Osteoblast (primary cell): ENCODE results near the gene DIP2B. TPM values are rescaled to one million over a fixed set of nuclear protein-coding genes. Genes with fewer than 3 reads are reported as not detected.
A peak's percentile ranks its signal among the peaks of the same experiment; 100 is the strongest.
"Not testable (repeated sequence)": the region's sequence is repeated elsewhere in the genome, so short reads cannot be mapped to it uniquely, and the experiment has no call there.

Experiments
- DNase-seq: peaks from one replicate; pipeline ENCODE4 v3.0.0; 2011; ENCODE audit warnings: low spot score, mixed read lengths; ENCODE audit not compliant: insufficient read length; ENCODE audit errors: missing footprints
- H2AFZ ChIP-seq: 2 replicates; pipeline ENCODE4 v1.6.0; 2011; ENCODE audit warnings: mild to moderate bottlenecking, low read length
- H3K27ac ChIP-seq: 2 replicates; pipeline ENCODE4 v1.5.1; 2011; ENCODE audit warnings: mild to moderate bottlenecking, low read depth, low read length, moderate library complexity
- H3K27me3 ChIP-seq: 2 replicates; pipeline ENCODE4 v1.6.0; 2012; ENCODE audit warnings: mild to moderate bottlenecking, control low read depth, inconsistent platforms, low read length, moderate library complexity; ENCODE audit not compliant: insufficient read depth
- H3K36me3 ChIP-seq: 2 replicates; pipeline ENCODE4 v1.5.1; 2011; ENCODE audit warnings: mild to moderate bottlenecking, low read length, control low read depth, moderate library complexity; ENCODE audit not compliant: insufficient read depth
- H3K4me1 ChIP-seq: 2 replicates; pipeline ENCODE4 v1.5.1; 2011; ENCODE audit warnings: mild to moderate bottlenecking, low read length, control low read depth, moderate library complexity; ENCODE audit not compliant: insufficient read depth
- H3K4me2 ChIP-seq: 2 replicates; pipeline ENCODE4 v1.6.0; 2011; ENCODE audit warnings: mild to moderate bottlenecking, low read length; ENCODE audit not compliant: insufficient read depth
- H3K4me3 ChIP-seq: fragments of 200-600 bp; sonication (generic); 3 replicates; pipeline ENCODE4 v1.5.1; 2012; ENCODE audit warnings: mild to moderate bottlenecking, low read length, inconsistent platforms; ENCODE audit not compliant: insufficient read depth
- H3K79me2 ChIP-seq: 2 replicates; pipeline ENCODE4 v1.6.0; 2012; ENCODE audit warnings: mild to moderate bottlenecking, low read length, control low read depth, inconsistent platforms; ENCODE audit not compliant: insufficient read depth
- H3K9me3 ChIP-seq: 2 replicates; pipeline ENCODE4 v1.5.1; 2011; ENCODE audit warnings: low read depth, low read length, control low read depth
- H4K20me1 ChIP-seq: 2 replicates; pipeline ENCODE4 v1.6.0; 2012; ENCODE audit warnings: mild to moderate bottlenecking, low read length, control low read depth; ENCODE audit not compliant: insufficient read depth
- total RNA-seq: library from RNA; depleted of rRNA; stranded (reverse); fragments of >200 nt; gene quantifications from 2 replicates; pipeline ENCODE4 v1.2.3, GENCODE V29; 2012
- TF ChIP-seq, protein P1 (sequence below): IDR thresholded peaks from 2 replicates; pipeline ENCODE4 v1.5.1; 2011; ENCODE audit warnings: mild to moderate bottlenecking, low read depth, low read length, moderate library complexity; ENCODE audit errors: extremely low read depth

The DIP2B gene
- total RNA-seq, 1 donor: 28.2 TPM

DNA sequence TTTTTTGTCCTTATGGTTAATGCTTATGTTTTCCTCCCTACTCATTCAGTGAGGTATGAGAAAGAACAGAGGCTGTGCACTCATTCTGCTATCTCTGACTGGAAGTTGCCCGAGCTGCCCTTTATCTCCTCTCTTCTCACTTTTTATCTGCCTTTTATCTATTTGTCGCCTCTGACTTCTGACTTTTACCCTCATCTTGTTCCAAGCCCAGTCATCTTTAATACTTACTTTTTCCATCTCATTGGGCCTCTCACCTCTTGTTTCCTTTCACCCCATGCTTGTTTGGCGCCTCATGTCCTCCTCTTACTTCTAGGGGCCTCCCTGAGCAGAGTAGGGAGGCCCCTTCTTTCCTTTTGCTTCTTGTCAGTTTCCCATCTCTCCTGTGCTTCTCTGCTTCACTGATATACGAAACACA, 50.7 kb downstream of the DIP2B start:
- peaks cover 53% of the 10 kb centered on the region for H3K79me2 ChIP-seq

DNA sequence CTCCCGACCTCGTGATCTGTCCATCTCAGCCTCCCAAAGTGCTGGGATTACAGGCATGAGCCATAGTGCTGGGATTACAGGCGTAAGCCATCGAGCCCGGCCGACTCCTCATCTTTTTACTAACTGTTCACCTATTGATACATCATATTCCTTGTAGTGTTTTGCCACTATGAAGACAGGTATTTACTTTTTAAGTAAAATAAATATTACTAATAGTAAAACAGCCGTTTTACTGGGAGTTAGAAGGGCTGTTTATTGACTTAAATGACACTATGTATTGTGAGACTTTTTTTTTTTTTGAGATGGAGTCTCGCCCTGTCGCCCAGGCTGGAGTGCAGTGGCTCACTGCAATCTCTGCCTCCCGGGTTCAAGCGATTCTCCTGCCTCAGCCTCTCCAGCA, 51.5 kb downstream of the DIP2B start:
- Histone ChIP-seq H3K36me3 (no peaks in the 10 kb centered on the region), H3K27ac (no peak overlapping the region), H4K20me1 (peaks cover 14% of the 10 kb centered on the region), H3K79me2 (peaks cover 51% of the 10 kb centered on the region), H3K4me2 (no peak overlapping the region), H3K27me3 (no peaks in the 10 kb centered on the region), H3K4me3 (no peak overlapping the region), H2AFZ (no peak overlapping the region), H3K4me1 (peaks cover 6% of the 10 kb centered on the region), H3K9me3 (no peaks in the 10 kb centered on the region)
- DNase-seq: no peak
- TF ChIP-seq, protein P1, sequence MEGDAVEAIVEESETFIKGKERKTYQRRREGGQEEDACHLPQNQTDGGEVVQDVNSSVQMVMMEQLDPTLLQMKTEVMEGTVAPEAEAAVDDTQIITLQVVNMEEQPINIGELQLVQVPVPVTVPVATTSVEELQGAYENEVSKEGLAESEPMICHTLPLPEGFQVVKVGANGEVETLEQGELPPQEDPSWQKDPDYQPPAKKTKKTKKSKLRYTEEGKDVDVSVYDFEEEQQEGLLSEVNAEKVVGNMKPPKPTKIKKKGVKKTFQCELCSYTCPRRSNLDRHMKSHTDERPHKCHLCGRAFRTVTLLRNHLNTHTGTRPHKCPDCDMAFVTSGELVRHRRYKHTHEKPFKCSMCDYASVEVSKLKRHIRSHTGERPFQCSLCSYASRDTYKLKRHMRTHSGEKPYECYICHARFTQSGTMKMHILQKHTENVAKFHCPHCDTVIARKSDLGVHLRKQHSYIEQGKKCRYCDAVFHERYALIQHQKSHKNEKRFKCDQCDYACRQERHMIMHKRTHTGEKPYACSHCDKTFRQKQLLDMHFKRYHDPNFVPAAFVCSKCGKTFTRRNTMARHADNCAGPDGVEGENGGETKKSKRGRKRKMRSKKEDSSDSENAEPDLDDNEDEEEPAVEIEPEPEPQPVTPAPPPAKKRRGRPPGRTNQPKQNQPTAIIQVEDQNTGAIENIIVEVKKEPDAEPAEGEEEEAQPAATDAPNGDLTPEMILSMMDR: no peak

More for the DNA sequence above, 50.7 kb downstream of the DIP2B start:
- Histone ChIP-seq H4K20me1 (peaks cover 16% of the 10 kb centered on the region), H3K4me1 (peaks cover 6% of the 10 kb centered on the region), H3K9me3 (no peaks in the 10 kb centered on the region), H3K27ac (no peak overlapping the region), H2AFZ (no peak overlapping the region), H3K36me3 (no peaks in the 10 kb centered on the region), H3K4me3 (no peak overlapping the region), H3K27me3 (no peaks in the 10 kb centered on the region), H3K4me2 (no peak overlapping the region)
- DNase-seq: no peak
- TF ChIP-seq, protein P1: no peak

DNA sequence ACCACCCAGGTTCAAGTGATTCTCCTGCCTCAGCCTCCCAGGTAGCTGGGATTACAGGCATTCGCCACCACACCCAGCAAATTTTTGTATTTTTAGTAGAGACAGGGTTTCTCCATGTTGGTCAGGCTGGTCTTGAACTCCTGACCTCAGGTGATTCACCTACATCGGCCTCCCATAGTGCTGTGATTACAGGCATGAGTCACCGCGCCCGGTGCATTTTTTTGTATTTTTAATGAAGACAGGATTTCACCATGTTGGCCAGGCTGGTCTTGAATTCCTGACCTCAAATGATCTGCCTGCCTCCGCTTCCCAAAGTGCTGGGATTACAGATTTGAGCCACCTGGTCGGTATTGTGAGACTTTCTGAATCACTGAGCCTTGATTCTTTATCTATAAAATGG, 52.0 kb downstream of the DIP2B start:
- Histone ChIP-seq H3K79me2 (peaks cover 46% of the 10 kb centered on the region), H4K20me1 (peaks cover 14% of the 10 kb centered on the region), H3K27ac (peak overlapping the region; percentile 5)
- not testable (repeated sequence) for H2AFZ ChIP-seq, H3K4me3 ChIP-seq, H3K27me3 ChIP-seq, H3K9me3 ChIP-seq, DNase-seq, H3K36me3 ChIP-seq, H3K4me2 ChIP-seq, H3K4me1 ChIP-seq

DNA sequence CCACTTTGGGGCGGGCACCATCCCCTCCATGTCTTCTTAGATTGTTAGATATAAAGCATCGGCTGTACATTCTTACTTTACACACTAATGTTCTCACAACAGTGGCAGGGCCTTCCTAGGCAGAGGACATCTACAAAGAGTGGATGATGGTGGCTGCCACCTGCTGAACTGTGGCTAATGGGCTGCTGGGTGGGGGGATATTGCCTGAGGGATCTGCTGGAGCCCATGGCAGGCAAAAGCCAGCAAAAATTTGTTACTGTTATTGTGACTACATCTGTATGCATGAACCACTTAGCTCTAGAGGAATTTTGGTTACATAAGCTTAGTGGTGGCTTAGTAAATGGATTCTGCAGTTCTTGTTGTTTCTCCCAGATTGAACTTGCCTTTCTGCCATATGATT, 52.6 kb downstream of the DIP2B start:
- Histone ChIP-seq H2AFZ (no peak overlapping the region), H3K79me2 (peaks cover 46% of the 10 kb centered on the region), H3K36me3 (no peaks in the 10 kb centered on the region), H3K4me1 (peaks cover 6% of the 10 kb centered on the region), H3K4me2 (no peak overlapping the region), H3K27ac (no peak overlapping the region), H3K4me3 (no peak overlapping the region), H3K27me3 (no peaks in the 10 kb centered on the region), H4K20me1 (peaks cover 11% of the 10 kb centered on the region), H3K9me3 (no peaks in the 10 kb centered on the region)
- DNase-seq: no peak
- TF ChIP-seq, protein P1: no peak

DNA sequence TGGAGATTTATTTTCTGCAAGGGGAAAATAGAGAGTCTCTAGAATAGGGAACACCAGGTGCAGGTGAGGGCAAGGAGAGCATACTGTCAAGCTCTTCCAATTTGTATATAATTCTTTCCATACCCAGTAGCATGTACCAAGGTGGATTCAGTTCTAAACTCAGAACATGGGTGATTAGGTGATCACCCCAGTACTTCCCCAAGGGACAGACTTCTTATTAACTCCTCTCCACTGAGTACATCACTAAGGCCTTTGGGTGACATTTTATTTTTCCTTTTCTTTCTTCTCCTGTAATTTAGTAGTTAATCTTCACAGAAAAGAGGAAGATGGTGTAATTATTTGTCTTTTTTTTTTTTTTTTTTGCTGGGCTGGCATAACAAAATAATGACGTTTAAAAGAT, 54.2 kb downstream of the DIP2B start:
- TF ChIP-seq, protein P1: no peak
- no peak overlapping the region for H2AFZ ChIP-seq
- H3K9me3 ChIP-seq: no peaks in the 10 kb centered on the region
- H3K27me3 ChIP-seq: no peaks in the 10 kb centered on the region
- no peak overlapping the region for H3K4me2 ChIP-seq
- no peaks in the 10 kb centered on the region for H3K36me3 ChIP-seq
- H3K4me3 ChIP-seq: no peak overlapping the region
- H3K4me1 ChIP-seq: peaks cover 6% of the 10 kb centered on the region
- H3K79me2 ChIP-seq: peaks cover 41% of the 10 kb centered on the region
- no peak for DNase-seq
- no peak overlapping the region for H3K27ac ChIP-seq
- peaks cover 11% of the 10 kb centered on the region for H4K20me1 ChIP-seq
